ENCODE measurements around the gene TGFB1. TPM values are rescaled to one million over a fixed set of nuclear protein-coding genes. Genes with fewer than 3 reads are reported as not detected.

Gene TGFB1
- total RNA-seq, 1 experiment from 2014 or later, result 30.1 TPM

GRCh38 chr19:41309180-41310032, 44.3 kb downstream of the TGFB1 start:
- Histone ChIP-seq H2AFZ (ENCODE audit: low read length) (no peak overlapping the region), H3K9me3 (ENCODE audit: control insufficient read depth, low read depth, low read length) (no peaks in the 10 kb centered on the region), H4K8ac (replicated peaks; ENCODE audit: insufficient read length, low read depth, low read length) (no peak overlapping the region), H4K20me1 (ENCODE audit: control insufficient read depth, insufficient read depth, insufficient read length) (peaks cover 2% of the 10 kb centered on the region), H3K18ac (ENCODE audit: insufficient read length, low read depth, low read length) (no peak overlapping the region), H3K4ac (ENCODE audit: low read depth, low read length) (no peak overlapping the region), H2BK20ac (ENCODE audit: low read depth, low read length, poor library complexity, severe bottlenecking) (no peak overlapping the region), H3K56ac (ENCODE audit: insufficient read length, low read depth, low read length) (no peak overlapping the region), H2AK5ac (ENCODE audit: insufficient read length, low read length) (no peak overlapping the region), H3K23me2 (ENCODE audit: insufficient read length, low read depth, low read length, poor library complexity, severe bottlenecking) (peaks cover 12% of the 10 kb centered on the region), H3K23ac (ENCODE audit: insufficient read length, low read depth, low read length) (no peak overlapping the region), H2BK5ac (ENCODE audit: insufficient read length, low read length) (no peak overlapping the region), H4K5ac (ENCODE audit: insufficient read length, low read depth, low read length) (no peak overlapping the region), H3K79me1 (ENCODE audit: insufficient read depth, low read depth, low read length, poor library complexity, severe bottlenecking) (no peaks in the 10 kb centered on the region), H2BK12ac (ENCODE audit: insufficient read length, low read depth, low read length) (no peak overlapping the region), H3T11ph (ENCODE audit: low read length) (no peak overlapping the region), H2BK15ac (ENCODE audit: low read depth, low read length) (no peak overlapping the region), H3K79me2 (ENCODE audit: insufficient read depth, low read length) (no peaks in the 10 kb centered on the region), H2BK120ac (ENCODE audit: low read depth, low read length, poor library complexity, severe bottlenecking) (no peak overlapping the region), H3K27me3 (ENCODE audit: insufficient read depth, low read length) (no peaks in the 10 kb centered on the region), H3K9ac (ENCODE audit: extremely low read depth, insufficient read length, low read length) (peak overlapping the region; percentile 44), H3K4me1 (ENCODE audit: insufficient read depth, low read length) (no peaks in the 10 kb centered on the region), H3K4me2 (ENCODE audit: insufficient read depth, insufficient read length, low read length) (peak overlapping the region; percentile 92), H3K27ac (ENCODE audit: insufficient read length, low read depth, low read length) (no peak overlapping the region), H3K14ac (ENCODE audit: insufficient read depth, low read length) (no peak overlapping the region), H4K91ac (ENCODE audit: insufficient read length, low read depth, low read length) (no peak overlapping the region)
- no peak for TF ChIP-seq CTCF (conservative IDR thresholded peaks at IDR 0.05)
- no CpG with 5 or more reads among the region's 26 CpGs for WGBS (ENCODE audit: extremely low coverage, insufficient read length, low lambda C conversion rate)
- Mint-ChIP-seq H3K4me1 (peaks cover 20 to 33% of the 10 kb centered on the region in 2 experiments), H3K36me3 (ENCODE audit: insufficient read depth in 1 of 3, low read depth in 3 of 3) (peaks cover 33 to 59% (median 58%) of the 10 kb centered on the region in 3 experiments; a peak in 6 of 7 replicates), H3K9me3 (peaks cover 0 to 3% of the 10 kb centered on the region in 2 experiments; a peak in 1 of 5 replicates), H3K27ac (peak overlapping the region; percentile 98 to 100 (median 100); a peak in 5 of 7 replicates), H3K27me3 (ENCODE audit: low read depth) (peaks cover 1% of the 10 kb centered on the region; the same call in 1 of the 2 replicates), H3K4me3 (peak overlapping the region; percentile 92 to 98)
- DNase-seq, result no peak

Measured in H9 (cell line).